Liver (tissue), 3 donors: ENCODE results near the gene PCDHGB4.

Source experiments
- ATF3 ChIP-seq: IDR thresholded peaks from 2 replicates; pipeline ENCODE4 v1.6.1; 2016; ENCODE audit warnings: antibody characterized with exemption
- CTCF ChIP-seq: fragments of 150-350 bp; IDR thresholded peaks from 2 replicates; pipeline ENCODE4 v1.5.1; 2017; ENCODE audit warnings: improper control_type of control experiment, low read depth, low read length; ENCODE audit not compliant: missing input control
- GABPA ChIP-seq, 2 donors: IDR thresholded peaks in 1 of 2; conservative IDR thresholded peaks in 1 of 2; 2 replicates each; pipeline ENCODE4 v1.6.1; 2016; ENCODE audit warnings: antibody characterized with exemption in 2 of 2, mild to moderate bottlenecking in 1 of 2, moderate library complexity in 1 of 2
- HNF4A ChIP-seq, 2 donors: conservative IDR thresholded peaks; 2 replicates each; pipeline ENCODE4 v1.6.1; 2016; ENCODE audit warnings: antibody characterized with exemption in 2 of 2, mild to moderate bottlenecking in 2 of 2
- TF ChIP-seq, protein P1 (sequence below): IDR thresholded peaks from 2 replicates; pipeline ENCODE4 v1.6.1; 2016; ENCODE audit warnings: antibody characterized with exemption
- donor health status: healthy.
- donor health status: healthy.

- TF ChIP-seq CTCF (no peak), GABPA (IDR thresholded peaks at IDR 0.05 in 1 of 2, conservative IDR thresholded peaks at IDR 0.05 in 1 of 2) (no peak), HNF4A (conservative IDR thresholded peaks at IDR 0.05) (no peak), ATF3 (no peak)
- TF ChIP-seq, protein P1, sequence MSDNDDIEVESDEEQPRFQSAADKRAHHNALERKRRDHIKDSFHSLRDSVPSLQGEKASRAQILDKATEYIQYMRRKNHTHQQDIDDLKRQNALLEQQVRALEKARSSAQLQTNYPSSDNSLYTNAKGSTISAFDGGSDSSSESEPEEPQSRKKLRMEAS: no peak
These were observed 23.4 kb upstream of the PCDHGB4 start, which contains the start of gene PCDHGA5 for GRCh38 chr5:141363952-141364660.
